ENCODE results near the gene XPNPEP1. TPM values are rescaled to one million over a fixed set of nuclear protein-coding genes. Genes with fewer than 3 reads are reported as not detected.

Gene XPNPEP1
- total and polyA plus RNA-seq, 2 donors from 2014 or later: 34.4 to 62.4 TPM

- Histone ChIP-seq H3K36me3 (ENCODE audit: control insufficient read depth in 2 of 3, insufficient read depth in 3 of 3, low read length in 3 of 3) (peaks cover 7 to 57% (median 37%) of the 10 kb centered on the region in 3 donors), H3K9ac (ENCODE audit: low read length in 3 of 3) (no peak overlapping the region), H3K27me3 (ENCODE audit: control insufficient read depth, insufficient read depth, low read length) (no peaks in the 10 kb centered on the region), H3K4me3 (ENCODE audit: low read length in 3 of 3) (no peak overlapping the region), H3K9me3 (ENCODE audit: control insufficient read depth in 2 of 3, insufficient read depth in 1 of 3, low read length in 3 of 3) (no peaks in the 10 kb centered on the region), H3K27ac (ENCODE audit: low read depth in 2 of 2, low read length in 2 of 2) (no peak overlapping the region), H3K4me1 (ENCODE audit: control insufficient read depth in 2 of 3, insufficient read depth in 2 of 3, low read depth in 1 of 3, low read length in 3 of 3) (peaks cover 0 to 9% (median 9%) of the 10 kb centered on the region in 3 donors)
- intact Hi-C loops (cut with DNase I): no loop called here
- TF ChIP-seq CTCF (IDR thresholded peaks at IDR 0.05; ENCODE audit: borderline replicate concordance, extremely low read depth, insufficient read depth): no peak
- FAIRE-seq: no peak
- DNase-seq: peak in 1 of 5 donors; percentile 4
These were observed 41.6 kb downstream of the XPNPEP1 start for GRCh38 chr10:109881769-109882057.

GRCh38 chr10:109880886-109881768 is 42.2 kb downstream of the XPNPEP1 start:
- no peak for FAIRE-seq

GRCh38 chr10:109877546-109877945 is 45.8 kb downstream of the XPNPEP1 start:
- Histone ChIP-seq H3K4me1 (ENCODE audit: control insufficient read depth in 2 of 3, insufficient read depth in 2 of 3, low read depth in 1 of 3, low read length in 3 of 3) (no peaks in the 10 kb centered on the region), H3K9me3 (ENCODE audit: control insufficient read depth in 2 of 3, insufficient read depth in 1 of 3, low read length in 3 of 3) (no peaks in the 10 kb centered on the region), H3K27ac (ENCODE audit: low read depth in 2 of 2, low read length in 2 of 2) (no peak overlapping the region), H3K27me3 (ENCODE audit: control insufficient read depth, insufficient read depth, low read length) (no peaks in the 10 kb centered on the region), H3K4me3 (ENCODE audit: low read length in 3 of 3) (no peak overlapping the region), H3K36me3 (ENCODE audit: control insufficient read depth in 2 of 3, insufficient read depth in 3 of 3, low read length in 3 of 3) (peaks cover 7 to 46% (median 38%) of the 10 kb centered on the region in 3 donors), H3K9ac (ENCODE audit: low read length in 3 of 3) (no peak overlapping the region)
- DNase-seq (no peak), FAIRE-seq (no peak)
- no peak for TF ChIP-seq CTCF (IDR thresholded peaks at IDR 0.05; ENCODE audit: borderline replicate concordance, extremely low read depth, insufficient read depth)
- intact Hi-C loops (cut with DNase I): no loop called here

More at GRCh38 chr10:109880886-109881768, 42.2 kb downstream of the XPNPEP1 start:
- intact Hi-C loops (cut with DNase I): no loop called here
- no peak for TF ChIP-seq CTCF (IDR thresholded peaks at IDR 0.05; ENCODE audit: borderline replicate concordance, extremely low read depth, insufficient read depth)
- Histone ChIP-seq H3K36me3 (ENCODE audit: control insufficient read depth in 2 of 3, insufficient read depth in 3 of 3, low read length in 3 of 3) (peaks cover 7 to 57% (median 43%) of the 10 kb centered on the region in 3 donors), H3K9me3 (ENCODE audit: control insufficient read depth in 2 of 3, insufficient read depth in 1 of 3, low read length in 3 of 3) (no peaks in the 10 kb centered on the region), H3K4me3 (ENCODE audit: low read length in 3 of 3) (no peak overlapping the region), H3K27me3 (ENCODE audit: control insufficient read depth, insufficient read depth, low read length) (no peaks in the 10 kb centered on the region), H3K4me1 (ENCODE audit: control insufficient read depth in 2 of 3, insufficient read depth in 2 of 3, low read depth in 1 of 3, low read length in 3 of 3) (peaks cover 0 to 9% (median 9%) of the 10 kb centered on the region in 3 donors), H3K27ac (ENCODE audit: low read depth in 2 of 2, low read length in 2 of 2) (no peak overlapping the region), H3K9ac (ENCODE audit: low read length in 3 of 3) (no peak overlapping the region)
- DNase-seq: peak in 1 of 5 donors; percentile 22

Data from kidney (tissue), 14 donors.